ENCODE data around the gene RNF157.

RNF157 gene

DNA sequence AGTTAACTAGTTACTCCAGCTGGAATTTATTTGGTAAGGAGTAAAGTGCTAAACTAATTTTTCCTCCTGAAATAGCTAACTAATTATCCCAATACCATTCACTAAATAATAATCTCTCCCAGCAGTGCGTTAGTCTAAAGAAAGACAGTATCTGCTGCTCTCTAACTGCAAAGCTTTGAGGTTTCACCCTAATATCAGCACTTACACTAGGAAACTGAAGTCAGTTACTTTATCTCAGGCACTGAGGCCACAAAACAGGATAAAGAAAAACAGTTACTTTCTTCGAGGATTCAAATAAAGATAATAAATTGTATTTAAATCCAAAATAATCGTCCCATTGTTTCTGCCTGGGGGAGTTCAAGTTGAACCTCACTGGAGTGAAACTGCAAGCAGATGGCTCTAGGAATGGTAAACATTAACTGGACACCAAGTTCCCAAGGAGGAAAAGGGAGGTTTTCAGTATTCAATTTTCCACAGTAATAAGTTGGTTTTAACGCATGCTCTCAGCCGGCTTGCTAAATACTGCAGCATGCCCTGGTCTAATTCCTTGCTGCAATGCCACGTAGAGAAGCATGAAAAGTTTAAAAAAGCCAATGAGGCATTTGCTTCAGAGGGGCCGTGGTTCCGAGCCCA, 79.3 kb downstream of the RNF157 start:
- TF ChIP-seq, protein P1, sequence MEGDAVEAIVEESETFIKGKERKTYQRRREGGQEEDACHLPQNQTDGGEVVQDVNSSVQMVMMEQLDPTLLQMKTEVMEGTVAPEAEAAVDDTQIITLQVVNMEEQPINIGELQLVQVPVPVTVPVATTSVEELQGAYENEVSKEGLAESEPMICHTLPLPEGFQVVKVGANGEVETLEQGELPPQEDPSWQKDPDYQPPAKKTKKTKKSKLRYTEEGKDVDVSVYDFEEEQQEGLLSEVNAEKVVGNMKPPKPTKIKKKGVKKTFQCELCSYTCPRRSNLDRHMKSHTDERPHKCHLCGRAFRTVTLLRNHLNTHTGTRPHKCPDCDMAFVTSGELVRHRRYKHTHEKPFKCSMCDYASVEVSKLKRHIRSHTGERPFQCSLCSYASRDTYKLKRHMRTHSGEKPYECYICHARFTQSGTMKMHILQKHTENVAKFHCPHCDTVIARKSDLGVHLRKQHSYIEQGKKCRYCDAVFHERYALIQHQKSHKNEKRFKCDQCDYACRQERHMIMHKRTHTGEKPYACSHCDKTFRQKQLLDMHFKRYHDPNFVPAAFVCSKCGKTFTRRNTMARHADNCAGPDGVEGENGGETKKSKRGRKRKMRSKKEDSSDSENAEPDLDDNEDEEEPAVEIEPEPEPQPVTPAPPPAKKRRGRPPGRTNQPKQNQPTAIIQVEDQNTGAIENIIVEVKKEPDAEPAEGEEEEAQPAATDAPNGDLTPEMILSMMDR (IDR thresholded peaks at IDR 0.05; ENCODE audit: low read depth, low read length) = no peak
- DNase-seq (ENCODE audit: extremely low read depth, low read depth) = no peak

DNA sequence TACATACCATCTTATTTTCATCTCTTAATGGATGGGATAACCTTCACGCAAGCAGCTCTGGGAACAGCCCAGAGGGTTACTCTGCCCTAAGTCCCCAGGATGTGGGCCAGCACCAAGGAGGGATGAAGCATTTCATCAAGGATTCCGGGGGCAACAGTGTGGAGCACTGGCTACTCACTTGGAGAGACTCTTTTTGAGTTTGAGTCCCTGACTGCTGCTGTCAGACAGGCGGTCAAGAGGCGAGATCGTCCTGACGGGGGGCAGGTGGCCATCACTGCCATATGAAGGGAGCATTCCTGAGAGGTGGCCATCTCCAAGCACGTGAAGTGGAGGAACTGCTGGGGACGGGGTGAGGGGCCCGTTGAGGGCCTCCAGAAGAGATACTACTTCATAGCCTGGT, 81.1 kb downstream of the RNF157 start:
- TF ChIP-seq, protein P1 (IDR thresholded peaks at IDR 0.05; ENCODE audit: low read depth, low read length) = no peak
- DNase-seq (ENCODE audit: extremely low read depth, low read depth) = no peak

DNA sequence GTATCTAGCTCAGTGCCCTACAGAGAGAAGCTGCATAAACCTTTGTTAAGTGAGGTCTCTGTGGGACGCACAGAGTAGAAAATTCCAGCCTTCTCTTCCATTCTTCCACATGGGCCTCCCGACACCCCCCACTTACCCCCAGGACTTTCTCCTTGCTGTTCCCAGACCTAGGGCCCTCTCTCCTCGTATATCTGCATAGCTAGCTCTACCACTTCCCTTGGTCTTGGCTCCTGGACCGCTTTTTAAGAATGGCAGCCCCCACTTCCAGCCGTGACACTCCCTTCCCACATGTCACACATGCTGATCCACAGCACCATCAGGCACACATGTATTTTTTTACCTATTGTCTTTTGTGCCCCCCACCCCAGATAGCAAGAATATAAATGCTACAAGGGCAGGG, 82.5 kb downstream of the RNF157 start:
- DNase-seq (ENCODE audit: extremely low read depth, low read depth) = no peak
- TF ChIP-seq, protein P1 (IDR thresholded peaks at IDR 0.05; ENCODE audit: low read depth, low read length) = no peak

DNA sequence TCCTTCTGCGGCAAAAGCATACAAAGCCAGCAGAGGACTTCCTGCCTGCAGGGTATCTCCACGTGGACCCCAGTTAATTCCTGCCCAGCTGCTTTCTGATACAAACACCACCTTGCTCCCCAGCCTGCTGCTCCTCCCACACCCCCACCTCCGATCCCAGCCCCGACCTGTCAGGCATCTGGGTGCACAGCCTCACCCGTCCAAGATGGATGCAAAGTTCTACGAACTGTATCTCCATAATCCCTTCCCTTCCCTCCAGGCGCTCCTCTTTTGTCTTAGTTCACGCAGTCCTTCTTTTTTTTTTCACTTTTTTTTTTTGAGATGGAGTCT, 83.7 kb downstream of the RNF157 start:
- TF ChIP-seq, protein P1 (IDR thresholded peaks at IDR 0.05; ENCODE audit: low read depth, low read length) = no peak
- DNase-seq (ENCODE audit: extremely low read depth, low read depth) = no peak

DNA sequence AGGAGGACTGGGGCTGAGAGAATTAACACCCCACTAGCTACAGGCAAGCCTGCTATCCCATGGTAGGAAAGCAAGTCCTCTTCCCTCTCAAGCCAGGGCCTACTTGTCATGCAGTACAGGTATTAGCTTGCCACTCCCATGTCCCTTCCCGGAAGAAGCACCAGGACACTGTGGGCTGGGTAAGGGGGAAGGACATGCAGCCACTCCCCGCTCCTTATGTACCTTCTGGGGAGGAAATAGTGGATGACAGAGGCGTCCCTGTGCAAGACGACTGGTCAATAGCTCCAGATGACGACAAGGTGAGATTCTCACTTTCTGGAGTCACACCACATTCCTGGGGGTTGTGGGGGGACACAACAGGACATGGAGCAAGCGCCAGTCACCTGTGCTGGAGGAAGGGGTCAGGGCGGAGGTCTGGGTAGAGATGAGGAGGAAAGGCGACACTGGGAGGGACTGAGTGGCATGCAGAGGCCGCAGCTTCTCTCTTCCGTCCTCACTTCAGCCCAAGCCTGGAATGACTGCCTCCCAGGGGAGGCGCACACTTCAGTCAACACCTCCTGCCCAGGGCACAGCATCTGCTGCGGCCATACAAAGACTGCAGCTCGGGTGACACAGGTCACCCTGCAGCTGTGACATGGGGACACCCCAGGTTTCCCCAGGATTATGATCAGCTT, 84.2 kb downstream of the RNF157 start:
- TF ChIP-seq, protein P1 (IDR thresholded peaks at IDR 0.05; ENCODE audit: low read depth, low read length) = no peak
- DNase-seq (ENCODE audit: extremely low read depth, low read depth) = no peak

DNA sequence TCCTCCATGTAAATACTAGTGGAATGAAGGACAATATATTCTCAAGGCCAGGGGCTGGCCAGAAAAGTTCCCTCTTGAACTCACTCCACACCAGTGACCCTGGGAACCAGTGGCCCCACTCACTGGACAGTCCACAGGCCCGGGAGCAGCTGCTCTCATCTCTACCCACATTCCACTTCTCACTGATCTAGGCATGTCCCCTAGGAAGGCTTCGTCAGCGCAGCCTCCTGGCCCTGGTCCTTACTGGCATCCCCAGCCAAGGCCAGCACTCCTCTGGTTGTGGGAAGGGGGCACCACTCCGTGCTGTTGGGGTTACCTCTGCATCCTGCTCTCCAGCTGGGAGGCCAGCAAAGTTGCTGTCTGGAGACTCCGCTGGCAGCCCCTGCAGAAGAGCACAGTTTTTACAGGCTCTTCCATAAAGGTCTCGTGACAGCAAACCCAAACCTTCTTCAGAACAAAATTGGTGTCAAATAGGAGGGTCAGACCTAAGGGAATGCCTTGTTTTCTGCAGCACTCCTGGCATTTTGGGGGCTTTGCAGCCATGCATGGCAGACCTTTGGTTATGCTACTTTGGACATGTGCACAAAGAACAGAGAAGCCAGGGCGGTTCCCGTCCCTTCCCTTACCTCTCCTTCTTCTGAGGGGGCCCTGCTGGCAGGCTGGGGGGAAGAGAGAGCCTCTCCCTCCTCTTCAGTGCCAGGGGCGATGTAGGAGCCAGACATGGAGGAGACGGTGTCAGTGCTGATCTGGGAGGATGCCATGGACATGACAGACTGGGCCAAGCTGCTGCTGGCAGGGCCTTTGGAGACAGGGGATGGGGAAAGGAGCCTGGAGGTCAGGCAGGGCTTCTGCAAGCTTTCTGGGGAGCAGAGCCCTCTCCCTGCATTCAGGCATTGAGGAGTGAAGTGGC, 85.1 kb downstream of the RNF157 start:
- no peak for DNase-seq (ENCODE audit: extremely low read depth, low read depth)
- TF ChIP-seq, protein P1 (IDR thresholded peaks at IDR 0.05; ENCODE audit: low read depth, low read length) = no peak

DNA sequence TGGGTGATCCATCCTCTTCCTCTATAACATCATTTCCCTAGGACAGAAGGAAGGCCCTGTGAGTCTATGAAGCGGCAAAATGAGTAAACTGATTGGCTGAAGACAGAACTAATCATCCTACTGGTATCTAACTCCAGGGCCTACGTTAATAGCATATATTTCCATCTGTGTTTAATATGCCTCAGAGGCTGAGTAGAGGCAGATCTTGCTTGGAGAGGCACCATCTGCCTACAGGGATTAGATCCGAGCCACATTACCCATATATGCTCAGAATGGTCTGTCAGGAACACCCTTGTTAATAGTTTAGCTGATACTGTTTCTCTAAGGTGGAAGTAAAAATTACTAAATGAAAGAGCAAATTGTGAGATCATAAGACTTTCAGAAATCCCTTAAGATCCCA, 86.0 kb downstream of the RNF157 start:
- TF ChIP-seq, protein P1 (IDR thresholded peaks at IDR 0.05; ENCODE audit: low read depth, low read length) = no peak
- no peak for DNase-seq (ENCODE audit: extremely low read depth, low read depth)

All from AG09319 (cell line).